ENCODE data around the gene MRPS33. TPM values are rescaled to one million over a fixed set of nuclear protein-coding genes. Genes with fewer than 3 reads are reported as not detected.

Gene MRPS33
- total and polyA plus RNA-seq, 2 of the 8 experiments (the other 6 are each of a cell fraction or from before 2014, with no cell fraction given), result 22.9 to 62.6 TPM

DNA sequence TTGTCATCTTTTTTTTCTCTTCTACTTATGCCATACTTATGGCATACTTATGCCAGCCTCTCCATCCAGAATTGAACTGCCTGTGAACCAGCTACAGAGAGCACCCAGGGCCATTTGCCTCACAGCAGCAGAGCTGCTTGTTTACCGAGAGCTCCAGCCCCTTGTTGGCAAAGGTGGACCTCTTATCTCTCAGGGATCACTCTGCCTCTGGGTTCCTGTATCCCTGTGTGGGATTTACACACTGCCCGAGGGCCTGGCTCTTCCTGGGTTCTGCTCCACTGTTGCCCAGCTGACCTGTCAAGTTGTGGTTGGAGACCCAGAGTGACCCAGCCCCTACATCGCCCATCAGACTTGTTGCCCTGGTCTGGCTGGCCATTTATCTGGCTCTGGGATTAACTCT is 22.3 kb downstream of the MRPS33 start:
- Histone ChIP-seq H2BK5ac (ENCODE audit: low read depth, low read length) (no peak overlapping the region), H3K23ac (ENCODE audit: insufficient read length) (no peak overlapping the region), H4K91ac (replicated peaks; ENCODE audit: insufficient read length, low read length) (no peak overlapping the region), H2BK120ac (replicated peaks; ENCODE audit: low read depth, low read length) (no peak overlapping the region), H2BK15ac (ENCODE audit: low read length) (no peak overlapping the region), H3K4ac (replicated peaks; ENCODE audit: insufficient read length, low read depth, low read length) (no peak overlapping the region), H3K79me2 (ENCODE audit: control insufficient read depth in 1 of 2, insufficient read depth in 2 of 2, low read length in 2 of 2) (no peaks in the 10 kb centered on the region), H2BK12ac (ENCODE audit: low read depth, low read length) (no peak overlapping the region), H3K27me3 (replicated peaks in 1 of 4; ENCODE audit: control insufficient read depth in 3 of 4, extremely low read depth in 1 of 4, insufficient read depth in 3 of 4, low read length in 3 of 4) (no peaks in the 10 kb centered on the region), H3K56ac (replicated peaks; ENCODE audit: insufficient read length, low read depth, low read length) (no peak overlapping the region), H2AK5ac (ENCODE audit: low read depth, low read length) (no peak overlapping the region), H3K14ac (ENCODE audit: insufficient read length) (no peak overlapping the region), H3K79me1 (ENCODE audit: low read depth, low read length) (no peaks in the 10 kb centered on the region), H3K18ac (ENCODE audit: extremely low read depth, low read length) (no peak overlapping the region), H3K9ac (replicated peaks in 1 of 4; ENCODE audit: extremely low read depth in 1 of 4, low read depth in 3 of 4, low read length in 3 of 4) (no peak overlapping the region), H4K20me1 (replicated peaks in 1 of 2; ENCODE audit: control insufficient read depth in 1 of 2, insufficient read depth in 2 of 2, low read length in 2 of 2) (no peaks in the 10 kb centered on the region), H3K36me3 (ENCODE audit: control insufficient read depth in 2 of 4, insufficient read depth in 4 of 4, low read length in 3 of 4) (no peaks in the 10 kb centered on the region), H3K4me1 (replicated peaks in 1 of 4; ENCODE audit: control insufficient read depth in 3 of 4, insufficient read depth in 4 of 4, low read length in 3 of 4) (no peaks in the 10 kb centered on the region), H3K9me3 (ENCODE audit: insufficient read depth in 2 of 2, low read depth in 1 of 2, low read length in 1 of 2) (no peaks in the 10 kb centered on the region), H2BK20ac (ENCODE audit: low read length) (no peak overlapping the region), H4K5ac (ENCODE audit: insufficient read length, low read depth, low read length) (no peak overlapping the region), H3K23me2 (ENCODE audit: low read depth, low read length) (no peaks in the 10 kb centered on the region), H4K8ac (ENCODE audit: extremely low read depth, insufficient read depth, low read length) (no peak overlapping the region), H2AFZ (ENCODE audit: low read length) (no peak overlapping the region), H3K27ac (ENCODE audit: low read depth, low read length) (no peak overlapping the region), H3K4me2 (ENCODE audit: insufficient read depth in 1 of 2, low read depth in 2 of 2, low read length in 2 of 2) (no peak overlapping the region), H3K4me3 (ENCODE audit: extremely low read depth in 1 of 4, insufficient read depth in 2 of 4, low read depth in 3 of 4, low read length in 4 of 4) (no peak overlapping the region)
- no peak for DNase-seq (ENCODE audit: low read depth in 1 of 2, low spot score in 2 of 2)
- POLR2A ChIA-PET (ENCODE audit: partially characterized antibody), result interaction anchor here (0.6 kb wide), 2 partner anchors 13 to 70 kb away, joined by 3 read pairs; no protein-coding TSS in a partner anchor
- CTCF ChIA-PET (ENCODE audit: partially characterized antibody), result interaction anchor here (0.7 to 1.4 kb wide), 6 partner anchors 8 to 339 kb away, joined by 3 to 8 read pairs (median 3); no protein-coding TSS in a partner anchor
- WGBS, 2 experiments (ENCODE audit: extremely low coverage in 1 of 2, insufficient coverage in 1 of 2, insufficient read length in 1 of 2, insufficient replicate concordance in 2 of 2, low coverage in 1 of 2, low lambda C conversion rate in 2 of 2, missing lambda C conversion rate in 1 of 2), result 72% methylated on average over 3 of the region's 3 CpGs; no CpG with 5 or more reads in 1 of the 2 experiments
- FAIRE-seq, result no peak
- TF ChIP-seq ZNF274 (IDR thresholded peaks at IDR 0.05; ENCODE audit: borderline replicate concordance, extremely low read depth, low read length), result no peak

Data from H1 (cell line).